Erythroblast (primary cell): ENCODE results near the gene GALK2.

ENCODE experiments used
- DNase-seq, 2 experiments: peaks; one replicate each; lab custom pipeline; 2025; lab: John Stamatoyannopoulos, UW
- GATA1 ChIP-seq: IDR thresholded peaks from 2 replicates; pipeline ENCODE4 v1.6.1; 2011; ENCODE audit warnings: low read depth, mild to moderate bottlenecking, control low read depth, low read length, moderate library complexity
- POLR2A ChIP-seq: IDR thresholded peaks from 2 replicates; pipeline ENCODE4 v1.6.1; 2011; ENCODE audit warnings: mild to moderate bottlenecking, low read length

GALK2 gene

DNA sequence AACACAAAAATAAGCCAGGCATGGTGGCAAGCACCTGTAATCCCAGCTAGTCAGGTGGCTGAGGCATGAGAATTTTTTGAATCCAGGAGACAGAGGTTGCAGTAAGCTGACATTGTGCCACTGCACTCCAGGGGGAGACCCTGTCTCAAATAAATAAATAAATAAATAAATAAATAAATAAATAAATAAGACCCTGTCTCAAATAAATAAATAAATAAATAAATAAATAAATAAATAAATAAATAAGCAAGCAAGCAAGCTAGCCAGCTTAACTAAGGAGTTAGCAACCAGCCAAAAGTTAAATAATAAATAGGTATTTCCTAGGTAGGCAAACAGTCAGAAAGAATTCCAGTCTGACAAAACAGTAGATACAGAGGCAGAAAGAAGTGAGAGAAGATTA is 123.9 kb downstream of the GALK2 start:
- no peak for TF ChIP-seq POLR2A
- no peak for TF ChIP-seq GATA1
- no peak for DNase-seq

GRCh38 chr15:49296258-49296657 is 126.2 kb downstream of the GALK2 start:
- DNase-seq, result no peak
- TF ChIP-seq POLR2A (no peak), GATA1 (no peak)

- no peak for TF ChIP-seq POLR2A
- no peak for TF ChIP-seq GATA1
- DNase-seq, result no peak
Observed at GRCh38 chr15:49297584-49297983, 127.5 kb downstream of the GALK2 start.

- no peak for DNase-seq
- TF ChIP-seq POLR2A (no peak), GATA1 (no peak)
Observed at GRCh38 chr15:49300856-49301255, 130.8 kb downstream of the GALK2 start.

DNA sequence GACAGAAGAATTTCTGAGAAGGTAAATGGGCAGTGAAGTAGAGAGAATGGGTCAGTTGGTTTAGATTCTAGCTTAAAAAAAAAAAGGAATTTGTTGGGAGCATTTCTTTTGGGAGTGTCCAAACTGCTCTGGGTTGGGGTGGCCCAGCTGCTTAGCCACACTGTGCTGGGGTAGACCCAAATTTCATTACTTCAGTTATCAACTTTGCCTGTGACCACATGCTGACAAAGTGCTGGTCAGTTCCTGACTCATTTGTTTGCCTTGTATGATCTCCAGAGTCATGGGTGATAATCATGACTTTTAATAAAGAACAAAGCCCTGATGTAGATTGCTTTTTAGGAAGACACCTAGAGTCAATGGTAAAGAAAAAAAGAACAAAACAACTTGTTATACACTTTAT is 131.5 kb downstream of the GALK2 start:
- no peak for DNase-seq
- TF ChIP-seq POLR2A, result no peak
- no peak for TF ChIP-seq GATA1

- TF ChIP-seq GATA1 (no peak), POLR2A (no peak)
- no peak for DNase-seq
Observed at GRCh38 chr15:49303003-49303402, 133.0 kb downstream of the GALK2 start.

DNA sequence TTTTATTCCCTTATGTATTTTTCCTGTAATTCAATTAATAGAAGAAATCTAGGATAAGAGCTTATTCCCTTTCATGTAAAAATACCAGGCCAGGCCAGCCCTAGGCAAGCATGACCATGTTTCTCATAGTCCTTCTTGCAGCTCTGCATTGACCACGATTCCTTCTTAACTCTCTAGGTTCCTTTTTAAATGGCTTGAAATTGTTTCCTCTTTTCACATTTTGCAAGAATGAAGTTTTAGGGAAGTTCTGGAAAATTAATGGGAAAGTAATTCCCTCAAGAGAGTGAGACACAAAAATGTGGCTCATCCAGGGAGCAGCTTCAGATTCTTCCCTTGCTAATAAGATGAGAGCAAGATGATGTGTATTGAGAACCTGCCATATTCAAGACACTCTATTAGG is 136.5 kb downstream of the GALK2 start:
- no peak for DNase-seq
- TF ChIP-seq POLR2A, result no peak

- no peak for DNase-seq
- TF ChIP-seq POLR2A (no peak), GATA1 (no peak)
Observed at GRCh38 chr15:49308686-49309085, 138.6 kb downstream of the GALK2 start.

DNA sequence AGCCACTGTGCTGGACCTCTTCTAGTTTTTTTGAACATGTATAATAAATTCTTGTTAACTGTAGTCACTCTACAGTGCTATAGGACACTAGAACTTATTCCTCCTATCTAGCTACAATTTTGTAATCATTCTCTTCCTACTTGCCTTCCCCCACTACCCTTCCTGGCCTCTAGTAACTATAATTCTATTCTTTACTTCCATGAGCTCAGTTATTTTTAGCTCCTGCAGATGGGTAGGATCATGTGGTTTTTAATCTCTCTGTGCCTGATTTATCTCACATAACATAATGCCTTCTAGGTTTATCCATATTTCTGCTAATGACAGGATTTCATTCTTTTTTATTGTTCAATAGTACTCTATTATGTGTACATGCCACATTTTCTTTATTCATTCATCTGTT is 139.8 kb downstream of the GALK2 start:
- TF ChIP-seq POLR2A (no peak), GATA1 (no peak)
- no peak for DNase-seq

- DNase-seq, result no peak
- TF ChIP-seq POLR2A (no peak), GATA1 (no peak)
Observed at GRCh38 chr15:49313650-49314049, 143.6 kb downstream of the GALK2 start.

DNA sequence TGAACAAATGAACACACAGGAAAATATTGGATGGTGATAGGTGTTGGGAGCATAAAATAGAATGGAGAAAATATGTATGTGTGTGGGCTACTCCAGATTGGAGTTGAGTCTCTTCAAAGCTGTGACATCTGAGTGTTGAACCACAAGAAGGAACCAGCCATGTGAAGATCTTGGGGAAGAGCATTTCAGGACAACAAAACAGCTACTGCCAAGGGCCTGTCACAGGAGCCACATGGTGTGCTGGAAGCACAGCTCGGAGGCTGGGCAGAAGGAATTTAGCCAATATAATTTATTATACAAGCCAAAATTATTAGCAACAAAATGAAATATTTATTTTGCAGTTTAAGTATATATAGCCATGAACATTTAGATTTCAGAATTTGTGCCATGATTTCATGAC is 144.7 kb downstream of the GALK2 start:
- TF ChIP-seq POLR2A, result no peak
- no peak for TF ChIP-seq GATA1
- DNase-seq, result no peak

GRCh38 chr15:49315391-49315823 is 145.4 kb downstream of the GALK2 start:
- DNase-seq, result no peak
- no peak for TF ChIP-seq POLR2A
- no peak for TF ChIP-seq GATA1

GRCh38 chr15:49320351-49320750 is 150.3 kb downstream of the GALK2 start:
- no peak for DNase-seq
- no peak for TF ChIP-seq POLR2A
- no peak for TF ChIP-seq GATA1

GRCh38 chr15:49323207-49323606 is 153.2 kb downstream of the GALK2 start:
- TF ChIP-seq POLR2A (no peak), GATA1 (no peak)

DNA sequence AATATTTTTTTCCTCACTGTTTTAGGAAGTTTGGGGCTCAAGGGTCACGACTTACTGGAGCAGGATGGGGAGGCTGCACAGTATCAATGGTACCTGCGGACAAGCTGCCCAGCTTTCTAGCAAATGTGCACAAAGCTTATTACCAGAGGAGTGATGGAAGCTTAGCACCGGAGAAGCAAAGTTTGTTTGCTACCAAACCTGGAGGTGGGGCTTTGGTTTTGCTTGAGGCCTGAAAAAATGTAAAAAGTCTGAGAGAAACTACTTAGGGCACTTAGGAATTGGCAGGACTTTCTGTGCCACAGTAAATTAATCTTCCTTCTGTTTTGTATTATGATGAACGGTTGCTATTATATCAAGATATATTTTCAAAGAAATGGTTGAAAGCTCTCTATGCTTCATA is 157.9 kb downstream of the GALK2 start:
- no peak for DNase-seq
- TF ChIP-seq GATA1, result no peak
- no peak for TF ChIP-seq POLR2A

More at GRCh38 chr15:49323207-49323606, 153.2 kb downstream of the GALK2 start:
- DNase-seq, result no peak

DNA sequence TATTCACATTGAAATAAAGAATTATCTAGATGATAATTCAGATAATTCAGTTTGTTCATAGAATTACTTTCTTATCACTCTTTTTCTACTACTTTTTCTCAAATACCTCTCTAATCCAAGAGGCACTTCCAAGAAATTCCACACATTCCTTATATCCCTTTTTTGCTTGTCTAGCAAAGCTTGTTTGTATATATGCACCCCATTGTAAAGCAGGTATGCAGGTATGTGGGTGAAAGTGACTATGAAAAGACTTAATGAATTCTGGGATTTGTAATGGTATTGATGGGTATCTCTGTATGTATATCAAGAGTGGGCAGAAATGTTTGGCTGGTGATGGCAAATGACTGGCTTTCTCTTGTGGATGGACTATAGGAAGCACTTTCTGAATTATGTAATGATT is 158.9 kb downstream of the GALK2 start:
- no peak for TF ChIP-seq GATA1
- no peak for TF ChIP-seq POLR2A
- no peak for DNase-seq

- TF ChIP-seq GATA1 (no peak), POLR2A (no peak)
- DNase-seq, result no peak
Observed at GRCh38 chr15:49330166-49330565, 160.1 kb downstream of the GALK2 start.
